HEK293 (cell line): ENCODE measurements around the gene GRK5.

Experiments
- FEZF1 ChIP-seq: fragments of 450-650 bp; formaldehyde crosslinking; IDR thresholded peaks from 2 replicates; pipeline ENCODE4 v1.5.1; 2016; ENCODE audit warnings: missing biosample characterization, missing genetic modification characterization
- MEIS1 ChIP-seq: sonication (generic); formaldehyde crosslinking; IDR thresholded peaks from 2 replicates; pipeline ENCODE4 v1.8.1; 2022; ENCODE audit warnings: missing genetic modification reagents, mild to moderate bottlenecking, borderline replicate concordance
- SCRT1 ChIP-seq: fragments of 450-650 bp; formaldehyde crosslinking; IDR thresholded peaks from 2 replicates; pipeline ENCODE4 v1.5.1; 2016; ENCODE audit warnings: missing biosample characterization, missing genetic modification characterization, borderline replicate concordance
- SETDB1 ChIP-seq: IDR thresholded peaks from one replicate; pipeline ENCODE4 v1.6.1; 2017; ENCODE audit warnings: mild to moderate bottlenecking, low read length, moderate library complexity, mixed read lengths; ENCODE audit not compliant: insufficient read length
- SP7 ChIP-seq: fragments of 450-650 bp; formaldehyde crosslinking; IDR thresholded peaks from 2 replicates; pipeline ENCODE4 v1.5.1; 2016; ENCODE audit warnings: missing biosample characterization, missing genetic modification characterization
- TCF7L2 ChIP-seq: IDR thresholded peaks from 2 replicates; pipeline ENCODE4 v1.6.1; 2011; ENCODE audit warnings: low read depth, mild to moderate bottlenecking, inconsistent platforms, low read length, moderate library complexity, borderline replicate concordance
- ZBTB11 ChIP-seq: fragments of 450-650 bp; formaldehyde crosslinking; conservative IDR thresholded peaks from 2 replicates; pipeline ENCODE4 v1.5.1; 2016; ENCODE audit warnings: low read depth, missing biosample characterization, missing genetic modification characterization
- ZBTB48 ChIP-seq: fragments of 450-650 bp; formaldehyde crosslinking; IDR thresholded peaks from 2 replicates; pipeline ENCODE4 v1.5.1; 2016; ENCODE audit warnings: missing biosample characterization, missing genetic modification characterization
- ZNF140 ChIP-seq: fragments of 450-650 bp; formaldehyde crosslinking; IDR thresholded peaks from 2 replicates; pipeline ENCODE4 v1.5.1; 2016; ENCODE audit warnings: missing biosample characterization, missing genetic modification characterization
- ZNF175 ChIP-seq: fragments of 450-650 bp; formaldehyde crosslinking; IDR thresholded peaks from 2 replicates; pipeline ENCODE4 v1.5.1; 2016; ENCODE audit warnings: missing biosample characterization, missing genetic modification characterization
- ZNF184 ChIP-seq: fragments of 450-650 bp; IDR thresholded peaks from 2 replicates; pipeline ENCODE4 v1.5.1; 2018; ENCODE audit warnings: missing biosample characterization, mild to moderate bottlenecking, missing genetic modification characterization
- ZNF211 ChIP-seq: fragments of 450-650 bp; formaldehyde crosslinking; IDR thresholded peaks from 2 replicates; pipeline ENCODE4 v1.5.1; 2016; ENCODE audit warnings: low read depth, missing biosample characterization, missing genetic modification characterization
- ZNF223 ChIP-seq: fragments of 450-650 bp; formaldehyde crosslinking; IDR thresholded peaks from 2 replicates; pipeline ENCODE4 v1.5.1; 2016; ENCODE audit warnings: missing biosample characterization, missing genetic modification characterization
- ZNF37A ChIP-seq: fragments of 450-650 bp; IDR thresholded peaks from 2 replicates; pipeline ENCODE4 v1.5.1; 2018; ENCODE audit warnings: missing biosample characterization, missing genetic modification characterization
- ZNF394 ChIP-seq: fragments of 450-650 bp; formaldehyde crosslinking; IDR thresholded peaks from 2 replicates; pipeline ENCODE4 v1.5.1; 2016; ENCODE audit warnings: missing biosample characterization, missing genetic modification characterization, mild to moderate bottlenecking, moderate library complexity, borderline replicate concordance
- ZNF426 ChIP-seq: fragments of 450-650 bp; formaldehyde crosslinking; IDR thresholded peaks from 2 replicates; pipeline ENCODE4 v1.5.1; 2017; ENCODE audit warnings: missing biosample characterization, missing genetic modification characterization, mild to moderate bottlenecking, inconsistent platforms, moderate library complexity
- ZNF514 ChIP-seq: fragments of 450-650 bp; formaldehyde crosslinking; IDR thresholded peaks from 2 replicates; pipeline ENCODE4 v1.5.1; 2016; ENCODE audit warnings: missing biosample characterization, missing genetic modification characterization
- ZNF518A ChIP-seq: fragments of 450-650 bp; formaldehyde crosslinking; conservative IDR thresholded peaks from 2 replicates; pipeline ENCODE4 v1.5.1; 2016; ENCODE audit warnings: low read depth, missing biosample characterization, missing genetic modification characterization
- ZNF555 ChIP-seq: fragments of 450-650 bp; formaldehyde crosslinking; conservative IDR thresholded peaks from 2 replicates; pipeline ENCODE4 v1.5.1; 2017; ENCODE audit warnings: missing biosample characterization, mild to moderate bottlenecking, missing genetic modification characterization, inconsistent platforms
- ZNF654 ChIP-seq: fragments of 450-650 bp; formaldehyde crosslinking; IDR thresholded peaks from 2 replicates; pipeline ENCODE4 v1.5.1; 2016; ENCODE audit warnings: low read depth, missing biosample characterization, missing genetic modification characterization
- ZXDB ChIP-seq: fragments of 450-650 bp; formaldehyde crosslinking; IDR thresholded peaks from 2 replicates; pipeline ENCODE4 v1.5.1; 2016; ENCODE audit warnings: missing biosample characterization, missing genetic modification characterization
- TF ChIP-seq, protein P1 (sequence below): fragments of 450-650 bp; formaldehyde crosslinking; IDR thresholded peaks from 2 replicates; pipeline ENCODE4 v1.5.1; 2016; ENCODE audit warnings: missing biosample characterization, missing genetic modification characterization
- TF ChIP-seq, protein P2 (sequence below): fragments of 450-650 bp; formaldehyde crosslinking; IDR thresholded peaks from 2 replicates; pipeline ENCODE4 v1.5.1; 2016; ENCODE audit warnings: missing biosample characterization, missing genetic modification characterization

Gene GRK5

DNA sequence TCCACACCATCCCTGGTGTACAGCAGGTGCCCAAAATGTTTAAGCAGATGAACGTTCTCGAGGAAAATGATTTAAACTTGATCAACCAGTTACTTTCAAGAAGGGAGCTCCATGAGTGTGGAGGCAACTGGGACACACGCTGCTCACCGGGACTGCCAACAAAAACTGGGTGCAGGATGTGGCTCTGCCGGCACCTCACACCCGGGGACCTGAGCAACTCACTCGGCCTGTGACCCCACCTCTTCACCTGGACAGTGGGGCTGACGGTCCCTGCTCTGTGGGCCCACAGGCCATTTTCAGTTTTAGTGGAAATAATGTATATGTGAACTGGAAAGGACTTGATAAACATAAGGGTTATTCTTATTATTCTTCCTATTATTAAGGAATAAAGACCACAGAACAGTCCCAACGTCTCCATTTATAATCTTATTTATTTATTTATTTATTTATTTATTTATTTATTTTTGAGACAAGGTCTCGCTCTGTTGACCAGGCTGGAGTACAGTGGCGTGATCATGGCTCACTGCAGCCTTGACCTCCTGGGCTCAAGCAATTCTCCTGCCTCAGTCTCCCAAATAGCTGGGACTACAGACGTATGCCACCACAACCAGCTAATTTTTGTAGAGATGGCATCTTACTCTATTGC, 274.5 kb downstream of the GRK5 start (continued):
- TF ChIP-seq ZNF518A = peak; percentile 61; the same call in 1 of the 2 replicates
- no peak for TF ChIP-seq SETDB1
- peak; percentile 47 for TF ChIP-seq ZNF426
- TF ChIP-seq SCRT1 (tag by site-specific recombination) = no peak
- TF ChIP-seq ZNF184 (tag by site-specific recombination) = no peak
- TF ChIP-seq ZNF175 (tag by site-specific recombination) = no peak
- no peak for TF ChIP-seq SP7 (tag by site-specific recombination)
- TF ChIP-seq TCF7L2 = no peak
- peak; percentile 8; the same call in 1 of the 2 replicates for TF ChIP-seq ZNF140 (tag by site-specific recombination)
- TF ChIP-seq MEIS1 = no peak
- no peak for TF ChIP-seq ZNF514 (tag by site-specific recombination)
- TF ChIP-seq ZNF223 (tag by site-specific recombination) = no peak
- TF ChIP-seq ZBTB48 (tag by site-specific recombination) = no peak
- TF ChIP-seq, protein P1, sequence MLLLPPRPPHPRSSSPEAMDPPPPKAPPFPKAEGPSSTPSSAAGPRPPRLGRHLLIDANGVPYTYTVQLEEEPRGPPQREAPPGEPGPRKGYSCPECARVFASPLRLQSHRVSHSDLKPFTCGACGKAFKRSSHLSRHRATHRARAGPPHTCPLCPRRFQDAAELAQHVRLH = no peak
- TF ChIP-seq, protein P2, sequence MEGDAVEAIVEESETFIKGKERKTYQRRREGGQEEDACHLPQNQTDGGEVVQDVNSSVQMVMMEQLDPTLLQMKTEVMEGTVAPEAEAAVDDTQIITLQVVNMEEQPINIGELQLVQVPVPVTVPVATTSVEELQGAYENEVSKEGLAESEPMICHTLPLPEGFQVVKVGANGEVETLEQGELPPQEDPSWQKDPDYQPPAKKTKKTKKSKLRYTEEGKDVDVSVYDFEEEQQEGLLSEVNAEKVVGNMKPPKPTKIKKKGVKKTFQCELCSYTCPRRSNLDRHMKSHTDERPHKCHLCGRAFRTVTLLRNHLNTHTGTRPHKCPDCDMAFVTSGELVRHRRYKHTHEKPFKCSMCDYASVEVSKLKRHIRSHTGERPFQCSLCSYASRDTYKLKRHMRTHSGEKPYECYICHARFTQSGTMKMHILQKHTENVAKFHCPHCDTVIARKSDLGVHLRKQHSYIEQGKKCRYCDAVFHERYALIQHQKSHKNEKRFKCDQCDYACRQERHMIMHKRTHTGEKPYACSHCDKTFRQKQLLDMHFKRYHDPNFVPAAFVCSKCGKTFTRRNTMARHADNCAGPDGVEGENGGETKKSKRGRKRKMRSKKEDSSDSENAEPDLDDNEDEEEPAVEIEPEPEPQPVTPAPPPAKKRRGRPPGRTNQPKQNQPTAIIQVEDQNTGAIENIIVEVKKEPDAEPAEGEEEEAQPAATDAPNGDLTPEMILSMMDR = no peak
- no peak for TF ChIP-seq ZXDB (tag by site-specific recombination)
- TF ChIP-seq ZNF394 (tag by site-specific recombination) = peak; percentile 61; the same call in 1 of the 2 replicates
- TF ChIP-seq ZBTB11 (tag by site-specific recombination) = peak; percentile 36; the same call in 1 of the 2 replicates
- no peak for TF ChIP-seq ZNF654
- TF ChIP-seq FEZF1 (tag by site-specific recombination) = no peak
- peak; percentile 28; the same call in 1 of the 2 replicates for TF ChIP-seq ZNF555 (tag by site-specific recombination)
- TF ChIP-seq ZNF211 (tag by site-specific recombination) = no peak
- no peak for TF ChIP-seq ZNF37A (tag by site-specific recombination)
